Smooth muscle cell (in vitro differentiated cells): Measurements from ENCODE around the gene MBOAT7. TPM values are rescaled to one million over a fixed set of nuclear protein-coding genes. Genes with fewer than 3 reads are reported as not detected.

Experiments
- DNase-seq: peaks from one replicate; lab custom pipeline; 2025; ENCODE audit not compliant: unreplicated experiment; lab: John Stamatoyannopoulos, UW
- H2AFZ ChIP-seq: fragments of 200-600 bp; sonication (generic); 2 replicates; pipeline ENCODE4 v1.6.0; 2016; ENCODE audit warnings: antibody characterized with exemption, low read depth, mild to moderate bottlenecking
- H3F3A ChIP-seq: fragments of 200-600 bp; sonication (generic); 2 replicates; pipeline ENCODE4 v1.6.0; 2017; ENCODE audit warnings: antibody characterized with exemption, low read depth
- H3K27ac ChIP-seq: fragments of 200-600 bp; sonication (generic); 2 replicates; pipeline ENCODE4 v1.5.1; 2016; ENCODE audit warnings: low read depth, mild to moderate bottlenecking
- H3K27me3 ChIP-seq: fragments of 200-600 bp; sonication (generic); 2 replicates; pipeline ENCODE4 v1.6.1; 2016; ENCODE audit warnings: low read depth, mild to moderate bottlenecking
- H3K36me3 ChIP-seq: fragments of 200-600 bp; sonication (generic); 2 replicates; pipeline ENCODE4 v1.5.1; 2016; ENCODE audit warnings: low read depth
- H3K4me1 ChIP-seq: fragments of 200-600 bp; sonication (generic); 2 replicates; pipeline ENCODE4 v1.5.1; 2016; ENCODE audit warnings: low read depth
- H3K4me2 ChIP-seq: fragments of 200-600 bp; sonication (generic); 2 replicates; pipeline ENCODE4 v1.6.0; 2016; ENCODE audit warnings: mild to moderate bottlenecking
- H3K4me3 ChIP-seq: fragments of 200-600 bp; sonication (generic); 2 replicates; pipeline ENCODE4 v1.5.1; 2016; ENCODE audit warnings: mild to moderate bottlenecking
- H3K79me2 ChIP-seq: fragments of 200-600 bp; sonication (generic); 2 replicates; pipeline ENCODE4 v1.6.0; 2016; ENCODE audit warnings: low read depth, mild to moderate bottlenecking
- H3K9ac ChIP-seq: fragments of 200-600 bp; sonication (generic); 2 replicates; pipeline ENCODE4 v1.6.0; 2016; ENCODE audit warnings: low read depth
- H3K9me3 ChIP-seq: fragments of 200-600 bp; sonication (generic); replicated peaks from 2 replicates; pipeline ENCODE4 v1.5.1; 2016; ENCODE audit warnings: low read depth
- H4K20me1 ChIP-seq: fragments of 200-600 bp; sonication (generic); 2 replicates; pipeline ENCODE4 v1.6.0; 2016; ENCODE audit warnings: low read depth
- CTCF ChIP-seq: fragments of 200-600 bp; sonication (generic); IDR thresholded peaks from 2 replicates; pipeline ENCODE4 v1.5.1; 2017; ENCODE audit warnings: borderline replicate concordance, mild to moderate bottlenecking, antibody characterized with exemption; ENCODE audit not compliant: insufficient read depth, poor library complexity, severe bottlenecking
- WGBS: methylation state at CpG from one replicate; pipeline ENCODE4 v1.1.7; 2016; ENCODE audit warnings: low lambda C conversion rate; 5-methylcytosine and 5-hydroxymethylcytosine counted together
- polyA plus RNA-seq: library from polyadenylated mRNA; unstranded; fragments of >200 nt; fragmentation: Nextera tagmentation; extraction: Ambion mirVana; gene quantifications from 2 replicates; pipeline ENCODE4 v1.2.1, GENCODE V29; 2016
- total RNA-seq: library from RNA; depleted of rRNA; stranded (reverse); fragments of >200 nt; gene quantifications from 2 replicates; pipeline ENCODE4 v1.2.3, GENCODE V29; 2014

Gene MBOAT7
- total and polyA plus RNA-seq, 2 experiments from 2014 or later: 106 to 110 TPM

DNA sequence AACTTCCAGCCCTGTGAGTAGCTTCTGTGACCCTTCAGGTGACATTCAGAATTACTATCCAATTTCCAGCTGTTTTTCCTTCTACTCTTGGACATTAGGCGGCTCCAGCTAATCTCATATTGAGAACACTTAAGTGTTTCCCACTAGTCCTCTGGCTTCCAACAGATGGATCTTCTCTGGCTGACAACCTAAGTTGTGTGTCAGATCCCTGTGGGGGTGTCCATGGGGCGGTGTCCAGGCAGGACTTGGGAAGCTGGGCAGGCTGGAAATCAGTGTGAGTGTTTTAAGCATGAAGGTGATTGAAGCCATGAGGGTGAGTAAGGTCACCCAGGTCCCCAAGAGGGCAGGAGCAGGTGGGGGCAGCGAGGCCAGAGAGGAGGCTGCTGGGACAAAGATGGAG lies 41.7 kb downstream of the MBOAT7 start:
- Histone ChIP-seq H3F3A (no peaks in the 10 kb centered on the region), H3K27ac (no peak overlapping the region), H3K9ac (no peak overlapping the region), H3K4me3 (no peak overlapping the region), H3K4me1 (no peaks in the 10 kb centered on the region), H4K20me1 (peaks cover 17% of the 10 kb centered on the region), H3K9me3 (no peaks in the 10 kb centered on the region), H3K27me3 (no peaks in the 10 kb centered on the region), H3K36me3 (no peaks in the 10 kb centered on the region), H3K79me2 (peaks cover under 1% of the 10 kb centered on the region), H2AFZ (no peak overlapping the region), H3K4me2 (no peak overlapping the region)
- no peak for TF ChIP-seq CTCF
- no peak for DNase-seq
- 65% methylated on average over 3 of the region's 3 CpGs for WGBS

- Histone ChIP-seq H3K4me2 (no peak overlapping the region), H4K20me1 (peaks cover 37% of the 10 kb centered on the region), H3K4me1 (no peaks in the 10 kb centered on the region), H3K27me3 (no peaks in the 10 kb centered on the region), H3K27ac (no peak overlapping the region), H3F3A (no peaks in the 10 kb centered on the region), H3K4me3 (no peak overlapping the region), H3K9ac (no peak overlapping the region), H3K9me3 (no peaks in the 10 kb centered on the region), H2AFZ (no peak overlapping the region), H3K79me2 (peaks cover 18% of the 10 kb centered on the region), H3K36me3 (no peaks in the 10 kb centered on the region)
- no peak for TF ChIP-seq CTCF
- no peak for DNase-seq
- 98% methylated on average over 28 of the region's 28 CpGs for WGBS
Measured at GRCh38 chr19:54145541-54146158, 43.7 kb downstream of the MBOAT7 start.

GRCh38 chr19:54142166-54142780 lies 47.1 kb downstream of the MBOAT7 start:
- H3K27me3 ChIP-seq: no peaks in the 10 kb centered on the region
- H4K20me1 ChIP-seq: peaks cover 64% of the 10 kb centered on the region
- WGBS: 94% methylated on average over 7 of the region's 7 CpGs
- H3K9ac ChIP-seq: no peak overlapping the region
- no peaks in the 10 kb centered on the region for H3K9me3 ChIP-seq
- no peaks in the 10 kb centered on the region for H3K36me3 ChIP-seq
- no peak for DNase-seq
- no peak overlapping the region for H2AFZ ChIP-seq
- H3K4me2 ChIP-seq: no peak overlapping the region
- peaks cover 12% of the 10 kb centered on the region for H3K4me1 ChIP-seq
- no peak for TF ChIP-seq CTCF
- H3K79me2 ChIP-seq: peaks cover 49% of the 10 kb centered on the region
- no peak overlapping the region for H3K27ac ChIP-seq
- no peak overlapping the region for H3K4me3 ChIP-seq
- H3F3A ChIP-seq: no peaks in the 10 kb centered on the region

DNA sequence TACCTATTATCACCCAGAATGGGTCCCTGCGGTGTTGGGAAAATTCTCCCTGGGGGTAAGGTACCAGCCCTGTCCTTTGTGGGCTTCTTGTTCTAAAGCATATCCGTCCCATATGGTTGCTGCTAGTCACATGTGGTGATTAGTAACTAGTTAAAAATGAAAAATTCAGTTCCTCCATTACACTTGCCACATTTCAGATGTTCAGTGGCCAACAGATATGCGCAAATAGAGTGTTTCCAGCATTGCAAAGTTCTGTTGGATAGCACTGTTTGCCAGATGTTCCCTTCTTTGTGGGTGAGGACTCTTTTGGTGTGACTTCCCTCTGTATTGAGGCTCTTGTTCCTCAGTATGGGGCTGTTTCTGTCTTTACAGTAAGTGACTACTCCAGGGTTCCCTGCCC lies 48.0 kb downstream of the MBOAT7 start:
- Histone ChIP-seq H3K4me2 (no peak overlapping the region), H3K9me3 (no peaks in the 10 kb centered on the region), H3K4me3 (no peak overlapping the region), H3K27me3 (no peaks in the 10 kb centered on the region), H4K20me1 (peaks cover 56% of the 10 kb centered on the region), H3K27ac (no peak overlapping the region), H3K79me2 (peaks cover 49% of the 10 kb centered on the region), H3K4me1 (peaks cover 12% of the 10 kb centered on the region), H3K9ac (no peak overlapping the region), H3F3A (no peaks in the 10 kb centered on the region), H2AFZ (no peak overlapping the region), H3K36me3 (no peaks in the 10 kb centered on the region)
- no peak for TF ChIP-seq CTCF
- no peak for DNase-seq
- WGBS: 98% methylated on average over 3 of the region's 3 CpGs
